ENCODE measurements around the gene ZNF689.
"Not testable (repeated sequence)": the region's sequence is repeated elsewhere in the genome, so short reads cannot be mapped to it uniquely, and the experiment has no call there.

ZNF689 gene

GRCh38 chr16:30637139-30637538 lies 26.9 kb upstream of the ZNF689 start:
- DNase-seq (ENCODE audit: low read depth in 1 of 2, low spot score in 1 of 2) = not testable (repeated sequence)

GRCh38 chr16:30636599-30636998 lies 26.4 kb upstream of the ZNF689 start:
- DNase-seq (ENCODE audit: low read depth in 1 of 2, low spot score in 1 of 2) = no peak

DNA sequence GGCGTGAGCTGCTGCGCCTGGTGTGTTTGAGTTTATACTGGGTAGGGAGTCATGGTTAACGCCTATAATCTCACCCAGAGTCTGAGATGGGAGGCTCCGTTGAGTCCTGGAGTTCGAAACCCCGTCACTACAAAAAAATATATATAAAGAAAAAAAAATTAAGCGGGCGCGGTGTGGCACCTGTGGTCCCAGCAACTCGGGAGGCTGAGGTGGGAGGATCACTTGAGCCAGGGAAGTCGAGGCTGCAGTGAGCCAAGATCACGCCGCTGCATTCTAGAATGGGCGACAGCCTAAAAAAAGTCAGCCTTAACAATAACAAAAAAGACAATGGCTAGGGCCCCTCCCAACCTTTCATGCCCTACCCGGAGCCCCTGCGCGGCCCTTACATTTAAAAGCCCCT lies 23.3 kb upstream of the ZNF689 start:
- DNase-seq (ENCODE audit: low read depth in 1 of 2, low spot score in 1 of 2) = no peak

- DNase-seq (ENCODE audit: low read depth in 1 of 2, low spot score in 1 of 2) = not testable (repeated sequence)
Observed at GRCh38 chr16:30632454-30632853, 22.3 kb upstream of the ZNF689 start.

- DNase-seq (ENCODE audit: low read depth in 1 of 2, low spot score in 1 of 2) = peak; percentile 74 to 89
Observed at GRCh38 chr16:30628628-30629540, 18.7 kb upstream of the ZNF689 start.

DNA sequence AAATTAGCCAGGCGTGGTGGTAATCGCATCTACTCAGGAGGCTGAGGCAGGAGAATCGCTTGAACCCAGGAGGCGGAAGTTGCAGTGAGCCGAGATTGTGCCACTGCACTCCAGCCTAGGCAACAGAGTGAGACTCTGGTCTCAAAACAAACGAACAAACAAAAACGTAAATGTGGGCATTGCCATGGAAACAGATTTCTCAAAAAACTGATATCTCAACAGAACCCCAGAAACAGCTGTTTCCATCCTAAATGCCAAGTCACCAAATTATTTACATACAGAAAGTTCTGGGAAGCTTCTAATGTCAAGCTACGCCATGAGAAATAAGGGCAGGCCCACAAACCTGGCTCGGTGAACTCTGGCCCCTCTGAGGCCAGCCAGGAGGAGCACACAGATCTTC lies 16.0 kb upstream of the ZNF689 start:
- DNase-seq (ENCODE audit: low read depth in 1 of 2, low spot score in 1 of 2) = no peak

DNA sequence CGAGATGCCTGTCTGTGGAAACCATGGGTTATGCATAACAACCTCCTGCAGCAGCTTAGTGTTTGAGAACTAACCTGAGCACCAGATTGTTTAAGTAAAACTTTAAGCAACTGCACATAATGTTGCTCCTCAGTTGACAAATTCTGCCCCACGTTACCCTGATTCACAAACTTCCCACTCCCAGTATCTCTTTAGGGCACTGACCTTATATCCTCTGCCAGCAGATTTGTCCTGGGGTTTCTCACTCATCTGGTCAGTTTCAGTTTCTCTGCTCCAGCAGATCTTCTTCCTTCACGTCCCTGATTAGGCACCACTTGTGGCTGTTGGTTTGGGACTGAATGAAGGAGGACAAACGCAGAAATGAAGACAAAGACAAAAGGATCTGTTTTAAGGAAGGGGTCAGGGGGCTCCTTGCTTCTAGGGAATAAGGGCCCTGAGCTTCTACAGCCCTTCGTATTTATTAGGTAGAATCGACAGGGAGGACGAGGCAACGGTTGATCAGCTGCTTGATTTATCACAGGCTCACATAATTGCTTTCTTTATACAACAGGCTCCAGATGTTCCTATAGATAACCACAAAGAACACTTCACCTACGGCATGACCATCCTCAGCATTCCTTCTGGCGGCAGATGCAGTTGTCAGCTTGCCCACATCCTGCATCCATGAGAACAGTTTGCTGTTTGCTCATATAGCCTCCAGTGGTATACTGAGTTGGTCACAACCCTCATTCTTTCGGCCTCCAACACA lies 13.5 kb upstream of the ZNF689 start:
- no peak for DNase-seq (ENCODE audit: low read depth in 1 of 2, low spot score in 1 of 2)

DNA sequence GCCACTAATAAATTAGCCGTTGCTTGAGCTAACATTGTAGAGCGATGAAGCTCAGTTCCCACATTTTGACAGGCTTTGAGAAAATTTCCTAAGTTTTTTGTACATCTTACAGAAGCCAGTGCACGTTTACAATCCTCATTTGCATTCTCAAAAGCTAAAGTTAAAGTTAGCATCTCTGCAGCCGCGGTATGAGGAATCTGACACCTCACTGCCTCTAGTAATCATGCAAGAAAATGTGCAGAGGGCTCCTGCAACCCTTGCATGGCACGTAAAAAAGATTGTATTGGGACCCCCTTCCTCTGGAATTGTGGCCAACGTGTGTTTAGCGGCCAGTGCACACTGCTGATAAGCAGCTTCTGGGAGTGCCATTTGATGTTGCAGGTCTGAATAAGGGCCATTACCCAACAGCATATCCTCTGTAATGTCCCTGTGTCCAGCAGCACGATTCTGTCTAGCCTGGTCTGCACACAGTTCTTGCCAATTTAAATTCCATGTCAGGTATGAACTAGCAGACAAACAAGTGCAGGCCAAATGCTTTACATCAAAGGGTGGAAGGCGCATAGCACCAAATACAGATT lies 12.4 kb upstream of the ZNF689 start:
- no peak for DNase-seq (ENCODE audit: low read depth in 1 of 2, low spot score in 1 of 2)

DNA sequence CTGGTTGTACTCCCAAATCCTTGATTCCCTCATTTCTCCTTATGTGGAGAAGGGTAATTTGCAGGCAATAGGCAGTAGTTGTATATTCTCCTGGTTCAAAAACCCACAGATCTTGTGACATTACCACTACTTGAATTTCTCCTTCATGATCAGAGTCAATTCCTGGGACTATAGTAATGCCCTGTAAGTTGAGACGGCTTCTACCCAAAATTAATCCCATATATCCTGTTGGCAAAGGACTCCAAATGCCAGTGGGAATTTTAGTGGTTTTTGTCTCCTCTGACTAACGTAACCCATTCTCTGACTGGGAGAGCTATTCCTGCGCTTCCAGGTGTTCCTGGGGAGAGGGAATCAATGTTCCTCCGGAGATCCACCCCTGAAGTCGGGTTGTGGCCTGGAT lies 11.6 kb upstream of the ZNF689 start:
- no peak for DNase-seq (ENCODE audit: low read depth in 1 of 2, low spot score in 1 of 2)

DNA sequence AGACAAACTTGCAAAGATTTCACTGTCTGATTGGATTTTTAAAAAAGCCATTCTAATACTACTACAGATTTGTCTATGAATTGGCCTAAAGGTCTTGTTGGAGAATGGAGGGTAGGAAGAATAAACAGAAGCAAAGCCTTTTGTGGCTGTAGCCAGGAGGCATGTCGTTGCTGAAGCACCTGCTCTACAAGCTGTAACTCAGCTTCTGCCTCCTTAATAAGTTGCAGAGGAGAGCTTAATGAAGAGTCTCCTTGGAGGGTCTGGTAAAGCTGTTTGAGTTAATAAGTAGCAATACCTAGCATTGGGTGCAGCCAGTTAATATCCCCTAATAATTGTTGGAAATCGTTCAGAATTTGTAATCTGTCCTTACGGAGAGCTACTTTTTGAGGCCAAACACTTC lies 10.0 kb upstream of the ZNF689 start:
- no peak for DNase-seq (ENCODE audit: low read depth in 1 of 2, low spot score in 1 of 2)

GRCh38 chr16:30619638-30620037 lies 9.4 kb upstream of the ZNF689 start:
- DNase-seq (ENCODE audit: low read depth in 1 of 2, low spot score in 1 of 2) = no peak

DNA sequence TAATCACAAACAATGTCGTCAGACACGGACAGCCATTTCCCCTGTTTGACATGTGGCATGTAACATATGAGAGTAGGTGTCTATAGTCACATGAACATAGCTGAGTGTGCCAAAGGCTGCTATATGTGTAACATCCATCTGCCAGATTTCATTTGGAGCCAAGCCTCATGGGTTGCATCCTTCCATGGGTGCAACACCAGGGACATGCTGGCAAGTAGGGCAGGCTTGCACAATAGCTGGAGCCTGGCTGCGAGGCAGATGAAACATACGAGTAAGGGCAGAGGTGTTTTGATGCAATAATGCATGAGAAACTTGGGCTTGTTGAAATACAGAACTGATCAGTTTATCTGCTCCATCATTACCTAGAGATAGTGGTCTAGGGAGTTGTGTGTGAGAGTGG lies 9.0 kb upstream of the ZNF689 start:
- no peak for DNase-seq (ENCODE audit: low read depth in 1 of 2, low spot score in 1 of 2)

- DNase-seq (ENCODE audit: low read depth in 1 of 2, low spot score in 1 of 2) = peak; percentile 39 to 45
Observed at GRCh38 chr16:30615358-30616091, 5.3 kb upstream of the ZNF689 start.

- DNase-seq (ENCODE audit: low read depth in 1 of 2, low spot score in 1 of 2) = no peak
Observed at GRCh38 chr16:30609002-30609925, 925 bp downstream of the ZNF689 start.

GRCh38 chr16:30606004-30606403 lies 4.2 kb downstream of the ZNF689 start:
- DNase-seq (ENCODE audit: low read depth in 1 of 2, low spot score in 1 of 2) = no peak

DNA sequence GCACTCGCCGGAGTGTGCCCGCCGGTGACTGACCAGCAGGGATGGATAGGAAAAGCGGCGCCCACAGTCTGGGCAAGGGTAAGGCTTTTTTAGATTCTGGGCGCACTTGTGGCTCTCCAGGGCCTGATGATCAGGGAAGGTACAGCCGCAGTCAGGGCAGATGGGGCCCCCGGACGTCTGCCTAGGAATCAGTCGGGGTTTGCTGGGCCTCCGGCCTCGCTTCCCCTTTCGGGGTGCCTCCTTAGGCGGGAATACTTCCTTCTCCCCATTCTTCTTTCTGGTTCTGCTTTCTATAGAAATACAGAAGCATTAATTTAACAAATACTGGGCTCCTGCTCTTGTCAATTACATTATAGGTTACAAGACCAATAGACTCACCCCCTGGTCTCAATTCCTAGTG lies 5.0 kb downstream of the ZNF689 start:
- no peak for DNase-seq (ENCODE audit: low read depth in 1 of 2, low spot score in 1 of 2)

DNA sequence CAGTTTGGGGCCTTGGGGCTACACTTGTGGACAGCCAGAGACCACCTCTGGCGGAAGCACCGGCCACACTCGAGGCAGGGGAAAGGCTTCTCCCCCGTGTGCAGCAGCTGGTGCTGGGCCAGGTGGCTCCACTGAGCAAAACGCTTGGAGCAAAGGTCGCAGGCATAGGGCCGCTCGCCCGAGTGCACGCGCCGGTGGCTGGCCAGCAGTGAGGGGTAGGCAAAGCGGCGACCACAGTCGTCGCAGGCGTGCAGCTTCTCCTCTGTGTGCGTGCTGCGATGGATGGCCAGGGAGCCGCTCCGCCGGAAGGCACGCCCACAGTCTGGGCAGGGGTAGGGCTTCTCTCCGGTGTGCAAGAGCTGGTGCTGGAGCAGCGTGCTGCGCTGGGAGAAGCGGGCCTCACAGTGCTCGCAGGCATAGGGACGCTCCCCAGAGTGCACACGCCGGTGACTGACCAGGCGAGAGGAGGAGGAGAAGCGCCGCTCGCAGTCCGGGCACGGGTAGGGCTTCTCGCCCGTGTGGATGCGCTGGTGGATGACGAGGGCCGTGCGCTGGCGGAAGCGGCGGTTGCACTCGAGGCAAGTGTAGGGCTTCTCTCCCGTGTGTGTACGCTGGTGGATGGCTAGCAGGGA lies 5.8 kb downstream of the ZNF689 start:
- DNase-seq (ENCODE audit: low read depth in 1 of 2, low spot score in 1 of 2) = no peak

GRCh38 chr16:30603945-30604315 lies 6.3 kb downstream of the ZNF689 start:
- no peak for DNase-seq (ENCODE audit: low read depth in 1 of 2, low spot score in 1 of 2)

DNA sequence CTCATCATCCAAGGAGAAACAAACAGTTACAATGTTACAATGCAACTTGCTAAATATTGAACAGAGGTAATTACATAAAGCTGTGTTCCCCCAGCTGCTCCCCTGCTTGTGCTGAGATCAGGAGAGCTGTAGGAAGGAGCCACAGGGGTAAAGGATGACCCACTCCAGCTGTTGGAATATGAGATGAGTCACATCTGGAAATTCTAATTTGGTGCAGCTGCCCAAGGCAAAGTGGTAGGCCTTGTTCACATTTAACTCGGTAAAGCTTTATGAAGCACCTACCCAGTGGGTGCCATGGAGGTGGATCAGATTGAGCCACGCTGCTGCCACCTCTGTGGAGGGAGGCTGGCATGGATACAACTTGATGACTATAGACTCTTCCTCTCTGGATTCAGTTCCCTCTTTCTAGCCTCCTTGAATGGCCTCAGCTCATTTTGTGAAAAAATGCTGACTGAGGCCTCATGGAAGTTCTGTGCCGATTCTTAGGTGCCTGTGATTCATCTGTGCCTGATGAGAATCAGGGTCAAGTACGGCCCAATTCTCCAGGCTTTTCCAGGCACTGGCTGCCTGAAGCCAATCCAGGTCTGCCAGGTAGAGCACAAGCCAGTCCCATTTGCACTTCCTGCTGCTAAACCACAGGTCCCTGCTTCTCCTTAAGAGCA lies 7.4 kb downstream of the ZNF689 start:
- no peak for DNase-seq (ENCODE audit: low read depth in 1 of 2, low spot score in 1 of 2)
